H1 (cell line): ENCODE data around the gene AVPR2.

ENCODE experiments used
- ASH2L ChIP-seq: fragments of 200-600, 300-600 bp; sonication (generic); IDR thresholded peaks from one replicate; pipeline ENCODE4 v1.7.1; 2017; ENCODE audit warnings: low read length
- ATF2 ChIP-seq: IDR thresholded peaks from 2 replicates; pipeline ENCODE4 v1.6.1; 2012; ENCODE audit warnings: low read length, inconsistent platforms
- CHD2 ChIP-seq: IDR thresholded peaks from 2 replicates; pipeline ENCODE4 v1.6.1; 2012; ENCODE audit warnings: low read length, improper control_type of control experiment
- CREB1 ChIP-seq: IDR thresholded peaks from 2 replicates; pipeline ENCODE4 v1.6.1; 2012; ENCODE audit warnings: inconsistent platforms
- CTCF ChIP-seq, 3 experiments: IDR thresholded peaks; 1 replicate in 2 of 3; 2 replicates in 1 of 3; pipeline versions ENCODE4 v1.5.1 to v1.6.1; 2011; ENCODE audit warnings: low read length in 3 of 3, mild to moderate bottlenecking in 3 of 3, inconsistent platforms in 2 of 3, low read depth in 1 of 3, moderate library complexity in 1 of 3; ENCODE audit not compliant: insufficient read depth in 1 of 3; ENCODE audit errors: control extremely low read depth in 1 of 3
- EZH2 ChIP-seq: fragments of 200-600 bp; sonication (generic); IDR thresholded peaks from 2 replicates; pipeline ENCODE4 v1.7.1; 2012; ENCODE audit warnings: low read depth, mild to moderate bottlenecking, moderate library complexity, low read length, inconsistent platforms; ENCODE audit not compliant: severe bottlenecking
- NRF1 ChIP-seq: IDR thresholded peaks from 2 replicates; pipeline ENCODE4 v1.6.1; 2011; ENCODE audit warnings: mild to moderate bottlenecking, low read depth, low read length, improper control_type of control experiment
- PHF8 ChIP-seq: fragments of 200-600 bp; sonication (generic); conservative IDR thresholded peaks from 2 replicates; pipeline ENCODE4 v1.7.1; 2012; ENCODE audit warnings: low read depth, mild to moderate bottlenecking, inconsistent platforms, low read length, moderate library complexity
- RFX5 ChIP-seq: IDR thresholded peaks from 2 replicates; pipeline ENCODE4 v1.6.1; 2011; ENCODE audit warnings: low read depth, low read length, improper control_type of control experiment, borderline replicate concordance
- SUZ12 ChIP-seq: fragments of 200-600 bp; sonication (generic); IDR thresholded peaks from 2 replicates; pipeline ENCODE4 v1.6.1; 2012; ENCODE audit warnings: mild to moderate bottlenecking, inconsistent platforms, low read length, moderate library complexity, mixed read lengths
- TAF1 ChIP-seq: IDR thresholded peaks from 2 replicates; pipeline ENCODE4 v1.6.1; 2011; ENCODE audit warnings: mild to moderate bottlenecking, low read depth, low read length
- TCF12 ChIP-seq: IDR thresholded peaks from 2 replicates; pipeline ENCODE4 v1.6.1; 2011; ENCODE audit warnings: low read depth, mild to moderate bottlenecking, low read length
- USF2 ChIP-seq: IDR thresholded peaks from 2 replicates; pipeline ENCODE4 v1.6.1; 2011; ENCODE audit warnings: low read length, improper control_type of control experiment

- TF ChIP-seq ATF2 (no peak), EZH2 (no peak), CTCF (IDR thresholded peaks at IDR 0.05; ENCODE audit: control extremely low read depth in 1 of 3, insufficient read depth in 1 of 3, low read depth in 1 of 3, low read length in 3 of 3) (no peak), NRF1 (no peak), RFX5 (no peak), TCF12 (no peak), CREB1 (no peak), TAF1 (no peak), PHF8 (no peak), ASH2L (no peak), SUZ12 (no peak), USF2 (no peak), CHD2 (no peak)
Observed at GRCh38 chrX:153864561-153865320, 39.7 kb upstream of the AVPR2 start.
